Peyer's patch (tissue), 4 donors: ENCODE measurements around the gene STRC.
"Not testable (repeated sequence)": the region's sequence is repeated elsewhere in the genome, so short reads cannot be mapped to it uniquely, and the experiment has no call there.

Experiments
- CTCF ChIP-seq, 6 experiments: fragments of 450-650 bp in 4 of 6; fragments of 200-600 bp in 2 of 6; sonication (generic) in 1 of 6; IDR thresholded peaks; one replicate each; pipeline ENCODE4 v1.5.1; 2017 to 2019; ENCODE audit warnings: antibody characterized with exemption in 6 of 6, mild to moderate bottlenecking in 3 of 6, moderate library complexity in 1 of 6
- POLR2A ChIP-seq, 2 donors: fragments of 450-650 bp; IDR thresholded peaks; one replicate each; pipeline ENCODE4 v1.5.1; 2017; ENCODE audit warnings: antibody characterized with exemption in 2 of 2, mild to moderate bottlenecking in 2 of 2, moderate library complexity in 2 of 2

GRCh38 chr15:43638464-43639204 is 20.0 kb upstream of the STRC start:
- not testable (repeated sequence) for TF ChIP-seq POLR2A, CTCF (IDR thresholded peaks at IDR 0.05)
